ENCODE results near the gene MED27. TPM values are rescaled to one million over a fixed set of nuclear protein-coding genes. Genes with fewer than 3 reads are reported as not detected.

MED27 gene
- total RNA-seq, 1 experiment from 2014 or later = 40.3 TPM

- Histone ChIP-seq H3K4me3 (ENCODE audit: insufficient read depth, low read depth, low read length) (no peak overlapping the region), H3K36me3 (replicated peaks; ENCODE audit: control insufficient read depth, insufficient read depth, low read length) (no peaks in the 10 kb centered on the region), H3K27me3 (ENCODE audit: control insufficient read depth, insufficient read depth, low read length) (no peaks in the 10 kb centered on the region)
- DNase-seq = no peak
Measured at GRCh38 chr9:132099167-132099566, 19.5 kb upstream of the MED27 start.

- DNase-seq = no peak
- Histone ChIP-seq H3K27me3 (ENCODE audit: control insufficient read depth, insufficient read depth, low read length) (no peaks in the 10 kb centered on the region), H3K36me3 (replicated peaks; ENCODE audit: control insufficient read depth, insufficient read depth, low read length) (no peaks in the 10 kb centered on the region), H3K4me3 (ENCODE audit: insufficient read depth, low read depth, low read length) (no peak overlapping the region)
Measured at GRCh38 chr9:132094314-132094791, 14.7 kb upstream of the MED27 start.

GRCh38 chr9:132090771-132091170, 11.1 kb upstream of the MED27 start:
- no peak for DNase-seq

GRCh38 chr9:132087438-132088030, 7.9 kb upstream of the MED27 start:
- no peak for DNase-seq
- Histone ChIP-seq H3K36me3 (replicated peaks; ENCODE audit: control insufficient read depth, insufficient read depth, low read length) (no peaks in the 10 kb centered on the region), H3K27me3 (ENCODE audit: control insufficient read depth, insufficient read depth, low read length) (no peaks in the 10 kb centered on the region), H3K4me3 (ENCODE audit: insufficient read depth, low read depth, low read length) (no peak overlapping the region)

More at GRCh38 chr9:132090771-132091170, 11.1 kb upstream of the MED27 start:
- Histone ChIP-seq H3K27me3 (ENCODE audit: control insufficient read depth, insufficient read depth, low read length) (no peaks in the 10 kb centered on the region), H3K4me3 (ENCODE audit: insufficient read depth, low read depth, low read length) (no peak overlapping the region), H3K36me3 (replicated peaks; ENCODE audit: control insufficient read depth, insufficient read depth, low read length) (no peaks in the 10 kb centered on the region)

GRCh38 chr9:132082188-132082587, 2.5 kb upstream of the MED27 start:
- Histone ChIP-seq H3K4me3 (ENCODE audit: insufficient read depth, low read depth, low read length) (no peak overlapping the region), H3K36me3 (replicated peaks; ENCODE audit: control insufficient read depth, insufficient read depth, low read length) (no peaks in the 10 kb centered on the region), H3K27me3 (ENCODE audit: control insufficient read depth, insufficient read depth, low read length) (no peaks in the 10 kb centered on the region)
- DNase-seq = no peak

GRCh38 chr9:132078699-132079356, 839 bp downstream of the MED27 start:
- H3K4me3 ChIP-seq (ENCODE audit: insufficient read depth, low read depth, low read length) = peak overlapping the region; percentile 74
- no peaks in the 10 kb centered on the region for H3K27me3 ChIP-seq (ENCODE audit: control insufficient read depth, insufficient read depth, low read length)
- H3K36me3 ChIP-seq (replicated peaks; ENCODE audit: control insufficient read depth, insufficient read depth, low read length) = no peaks in the 10 kb centered on the region; the same call in 1 of the 2 replicates
- DNase-seq = no peak

GRCh38 chr9:132077881-132078698, 1.6 kb downstream of the MED27 start:
- Histone ChIP-seq H3K36me3 (replicated peaks; ENCODE audit: control insufficient read depth, insufficient read depth, low read length) (no peaks in the 10 kb centered on the region; the same call in 1 of the 2 replicates), H3K4me3 (ENCODE audit: insufficient read depth, low read depth, low read length) (no peak overlapping the region), H3K27me3 (ENCODE audit: control insufficient read depth, insufficient read depth, low read length) (no peaks in the 10 kb centered on the region)
- no peak for DNase-seq

GRCh38 chr9:132075853-132076252, 3.8 kb downstream of the MED27 start:
- no peak for DNase-seq
- Histone ChIP-seq H3K4me3 (ENCODE audit: insufficient read depth, low read depth, low read length) (no peak overlapping the region), H3K27me3 (ENCODE audit: control insufficient read depth, insufficient read depth, low read length) (no peaks in the 10 kb centered on the region)

GRCh38 chr9:132074736-132075135, 4.9 kb downstream of the MED27 start:
- Histone ChIP-seq H3K36me3 (replicated peaks; ENCODE audit: control insufficient read depth, insufficient read depth, low read length) (no peaks in the 10 kb centered on the region; the same call in 1 of the 2 replicates), H3K27me3 (ENCODE audit: control insufficient read depth, insufficient read depth, low read length) (no peaks in the 10 kb centered on the region), H3K4me3 (ENCODE audit: insufficient read depth, low read depth, low read length) (no peak overlapping the region)
- no peak for DNase-seq

More at GRCh38 chr9:132075853-132076252, 3.8 kb downstream of the MED27 start:
- no peaks in the 10 kb centered on the region; the same call in 1 of the 2 replicates for H3K36me3 ChIP-seq (replicated peaks; ENCODE audit: control insufficient read depth, insufficient read depth, low read length)

GRCh38 chr9:132071847-132072507, 7.7 kb downstream of the MED27 start:
- H3K27me3 ChIP-seq (ENCODE audit: control insufficient read depth, insufficient read depth, low read length) = no peaks in the 10 kb centered on the region
- no peak overlapping the region for H3K4me3 ChIP-seq (ENCODE audit: insufficient read depth, low read depth, low read length)
- H3K36me3 ChIP-seq (replicated peaks; ENCODE audit: control insufficient read depth, insufficient read depth, low read length) = peaks cover 2% of the 10 kb centered on the region
- no peak for DNase-seq

GRCh38 chr9:132069046-132069898, 10.4 kb downstream of the MED27 start:
- no peak overlapping the region for H3K4me3 ChIP-seq (ENCODE audit: insufficient read depth, low read depth, low read length)

GRCh38 chr9:132068605-132069004, 11.1 kb downstream of the MED27 start:
- Histone ChIP-seq H3K27me3 (ENCODE audit: control insufficient read depth, insufficient read depth, low read length) (no peaks in the 10 kb centered on the region), H3K4me3 (ENCODE audit: insufficient read depth, low read depth, low read length) (no peak overlapping the region), H3K36me3 (replicated peaks; ENCODE audit: control insufficient read depth, insufficient read depth, low read length) (peaks cover 2% of the 10 kb centered on the region)
- no peak for DNase-seq

More at GRCh38 chr9:132069046-132069898, 10.4 kb downstream of the MED27 start:
- DNase-seq = no peak
- peaks cover 2% of the 10 kb centered on the region for H3K36me3 ChIP-seq (replicated peaks; ENCODE audit: control insufficient read depth, insufficient read depth, low read length)
- no peaks in the 10 kb centered on the region for H3K27me3 ChIP-seq (ENCODE audit: control insufficient read depth, insufficient read depth, low read length)

GRCh38 chr9:132066511-132066910, 13.2 kb downstream of the MED27 start:
- DNase-seq = no peak
- no peaks in the 10 kb centered on the region for H3K27me3 ChIP-seq (ENCODE audit: control insufficient read depth, insufficient read depth, low read length)
- H3K36me3 ChIP-seq (replicated peaks; ENCODE audit: control insufficient read depth, insufficient read depth, low read length) = peaks cover 2% of the 10 kb centered on the region; the same call in 1 of the 2 replicates
- H3K4me3 ChIP-seq (ENCODE audit: insufficient read depth, low read depth, low read length) = no peak overlapping the region
